CD14-positive monocyte (primary cell): ENCODE results near the gene TMPRSS12. TPM values are rescaled to one million over a fixed set of nuclear protein-coding genes. Genes with fewer than 3 reads are reported as not detected.
"Not testable (repeated sequence)": the region's sequence is repeated elsewhere in the genome, so short reads cannot be mapped to it uniquely, and the experiment has no call there.

Experiments
- DNase-seq, 3 donors: peaks; one replicate each; pipeline ENCODE4 v3.0.0-alpha.2; 2011 to 2022
- H2AFZ ChIP-seq: 2 replicates; pipeline ENCODE4 v1.6.0; 2012; ENCODE audit warnings: mild to moderate bottlenecking, low read depth, low read length, inconsistent platforms; ENCODE audit not compliant: insufficient read depth, poor library complexity, severe bottlenecking
- H3K27ac ChIP-seq, 2 donors: 1 replicate in 1 of 2; 2 replicates in 1 of 2; pipeline ENCODE4 v1.5.1; 2012 to 2013; ENCODE audit warnings: low read length in 2 of 2, control low read depth in 1 of 2, inconsistent platforms in 1 of 2, low read depth in 1 of 2, mild to moderate bottlenecking in 1 of 2
- H3K27me3 ChIP-seq, 2 donors: one replicate each; pipeline versions ENCODE4 v1.6.0 to v1.6.1; 2011 to 2013; ENCODE audit warnings: low read length in 2 of 2; ENCODE audit not compliant: control insufficient read depth in 2 of 2, insufficient read depth in 2 of 2
- H3K36me3 ChIP-seq, 2 donors: replicated peaks in 1 of 2; 1 replicate in 1 of 2; 2 replicates in 1 of 2; pipeline versions ENCODE4 v1.5.1 to v1.6.1; 2012 to 2013; ENCODE audit warnings: low read length in 2 of 2, control low read depth in 1 of 2, inconsistent platforms in 1 of 2, mild to moderate bottlenecking in 1 of 2; ENCODE audit not compliant: insufficient read depth in 2 of 2, control insufficient read depth in 1 of 2
- H3K4me1 ChIP-seq, 2 donors: 1 replicate in 1 of 2; 2 replicates in 1 of 2; pipeline versions ENCODE4 v1.5.1 to v1.6.1; 2012 to 2013; ENCODE audit warnings: low read length in 2 of 2, control low read depth in 1 of 2, inconsistent platforms in 1 of 2, mild to moderate bottlenecking in 1 of 2, moderate library complexity in 1 of 2; ENCODE audit not compliant: insufficient read depth in 2 of 2, control insufficient read depth in 1 of 2
- H3K4me2 ChIP-seq: replicated peaks from 2 replicates; pipeline ENCODE3; 2012; ENCODE audit warnings: low read length, moderate library complexity, mild to moderate bottlenecking; ENCODE audit not compliant: poor library complexity, severe bottlenecking; ENCODE audit errors: extremely low read depth
- H3K4me3 ChIP-seq, 3 experiments: fragments of 200-600 bp in 1 of 3; sonication (generic) in 1 of 3; replicated peaks in 1 of 3; 1 replicate in 2 of 3; 2 replicates in 1 of 3; pipeline ENCODE4 v1.5.1; 2011 to 2013; ENCODE audit warnings: low read length in 3 of 3, mild to moderate bottlenecking in 3 of 3, control low read depth in 2 of 3, low read depth in 2 of 3, inconsistent platforms in 1 of 3, moderate library complexity in 1 of 3
- H3K79me2 ChIP-seq: 2 replicates; pipeline ENCODE4 v1.6.0; 2012; ENCODE audit warnings: mild to moderate bottlenecking, control low read depth, inconsistent platforms, low read length, moderate library complexity; ENCODE audit not compliant: insufficient read depth
- H3K9ac ChIP-seq: 2 replicates; pipeline ENCODE4 v1.6.0; 2017; ENCODE audit warnings: low read length, mild to moderate bottlenecking; ENCODE audit not compliant: insufficient read depth, poor library complexity, severe bottlenecking
- H3K9me3 ChIP-seq, 2 donors: replicated peaks in 1 of 2; 1 replicate in 1 of 2; 2 replicates in 1 of 2; pipeline versions ENCODE4 v1.5.1 to v1.6.1; 2012 to 2013; ENCODE audit warnings: low read length in 2 of 2, control low read depth in 1 of 2; ENCODE audit not compliant: control insufficient read depth in 1 of 2, insufficient read depth in 1 of 2
- H4K20me1 ChIP-seq: 2 replicates; pipeline ENCODE4 v1.6.0; 2012; ENCODE audit warnings: mild to moderate bottlenecking, low read length, control low read depth, moderate library complexity; ENCODE audit not compliant: insufficient read depth
- H3K27ac Mint-ChIP-seq, 7 donors: one replicate each; pipeline ENCODE4 v1.8.0; 2020; ENCODE audit warnings: mild to moderate bottlenecking in 7 of 7, mixed read lengths in 7 of 7, moderate library complexity in 6 of 7, inconsistent platforms in 2 of 7
- H3K27me3 Mint-ChIP-seq, 3 donors: one replicate each; pipeline ENCODE4 v1.8.0; 2021 to 2022; ENCODE audit warnings: low read depth in 3 of 3, mild to moderate bottlenecking in 3 of 3, mixed read lengths in 3 of 3, moderate library complexity in 3 of 3, inconsistent platforms in 1 of 3
- H3K36me3 Mint-ChIP-seq, 2 donors: one replicate each; pipeline ENCODE4 v1.8.0; 2020; ENCODE audit warnings: mixed read lengths in 2 of 2, inconsistent platforms in 1 of 2, mild to moderate bottlenecking in 1 of 2
- H3K4me1 Mint-ChIP-seq: one replicate; pipeline ENCODE4 v1.8.0; 2020; ENCODE audit warnings: mild to moderate bottlenecking, mixed read lengths
- H3K4me3 Mint-ChIP-seq, 2 donors: one replicate each; pipeline ENCODE4 v1.8.0; 2020; ENCODE audit warnings: mild to moderate bottlenecking in 2 of 2, mixed read lengths in 2 of 2, moderate library complexity in 1 of 2
- H3K9me3 Mint-ChIP-seq, 7 donors: one replicate each; pipeline ENCODE4 v1.8.0; 2020 to 2022; ENCODE audit warnings: mixed read lengths in 7 of 7, mild to moderate bottlenecking in 6 of 7, moderate library complexity in 6 of 7, inconsistent platforms in 2 of 7
- WGBS: methylation state at CpG from one replicate; pipeline ENCODE4 v1.1.5; 2013; ENCODE audit warnings: missing lambda C conversion rate; ENCODE audit not compliant: insufficient coverage; 5-methylcytosine and 5-hydroxymethylcytosine counted together
- intact Hi-C, 2 donors: fragments of 100-400 bp; cut with micrococcal nuclease; formaldehyde crosslinking; loops; one replicate each; pipeline versions ENCODE4 v1.15.0 to v1.15.1; 2023
- polyA plus RNA-seq, 3 donors: library from polyadenylated mRNA; depleted of rRNA in 1 of 3; unstranded in 2 of 3; stranded (reverse) in 1 of 3; fragments of 300-500 nt in 2 of 3; fragments of >200 nt in 1 of 3; fragmentation: Illumina TruSeq in 2 of 3; gene quantifications; 1 replicate in 2 of 3; 2 replicates in 1 of 3; pipeline ENCODE4 v1.2.3, GENCODE V29; 2012 to 2021
- TF ChIP-seq, protein P1 (sequence below): fragments of 200-600 bp; IDR thresholded peaks from one replicate; pipeline ENCODE4 v1.8.0; 2022; ENCODE audit warnings: antibody characterized with exemption, mild to moderate bottlenecking

Gene TMPRSS12
- polyA plus RNA-seq, 3 donors: not detected

GRCh38 chr12:50928392-50928791, 85.7 kb downstream of the TMPRSS12 start:
- no peak for DNase-seq
- peaks cover 64% of the 10 kb centered on the region for H4K20me1 ChIP-seq
- Mint-ChIP-seq H3K9me3 (no peaks in the 10 kb centered on the region), H3K4me3 (peak overlapping the region; percentile 98 to 100), H3K27me3 (peaks cover 0 to 2% (median 0%) of the 10 kb centered on the region in 3 donors), H3K4me1 (peaks cover 68% of the 10 kb centered on the region), H3K27ac (peak overlapping the region in 4 of 7 donors; percentile 16 to 66 (median 36)), H3K36me3 (peaks cover 29 to 39% of the 10 kb centered on the region in 2 donors)
- peak overlapping the region; percentile 99 for H3K4me2 ChIP-seq
- H3K27me3 ChIP-seq: no peaks in the 10 kb centered on the region
- peaks cover 41 to 62% of the 10 kb centered on the region in 2 donors for H3K4me1 ChIP-seq
- intact Hi-C loops: loop anchor here in 1 of 2 donors (5.0 to 10.0 kb wide), 2 partner anchors 94 to 1224 kb away; partner anchors contain the start of gene FMNL3
- peaks cover 18 to 34% of the 10 kb centered on the region in 2 donors for H3K36me3 ChIP-seq
- no peaks in the 10 kb centered on the region for H3K9me3 ChIP-seq
- H3K27ac ChIP-seq: peak overlapping the region in 1 of 2 donors; percentile 83
- no peak overlapping the region for H2AFZ ChIP-seq
- H3K79me2 ChIP-seq: peaks cover 90% of the 10 kb centered on the region
- TF ChIP-seq, protein P1, sequence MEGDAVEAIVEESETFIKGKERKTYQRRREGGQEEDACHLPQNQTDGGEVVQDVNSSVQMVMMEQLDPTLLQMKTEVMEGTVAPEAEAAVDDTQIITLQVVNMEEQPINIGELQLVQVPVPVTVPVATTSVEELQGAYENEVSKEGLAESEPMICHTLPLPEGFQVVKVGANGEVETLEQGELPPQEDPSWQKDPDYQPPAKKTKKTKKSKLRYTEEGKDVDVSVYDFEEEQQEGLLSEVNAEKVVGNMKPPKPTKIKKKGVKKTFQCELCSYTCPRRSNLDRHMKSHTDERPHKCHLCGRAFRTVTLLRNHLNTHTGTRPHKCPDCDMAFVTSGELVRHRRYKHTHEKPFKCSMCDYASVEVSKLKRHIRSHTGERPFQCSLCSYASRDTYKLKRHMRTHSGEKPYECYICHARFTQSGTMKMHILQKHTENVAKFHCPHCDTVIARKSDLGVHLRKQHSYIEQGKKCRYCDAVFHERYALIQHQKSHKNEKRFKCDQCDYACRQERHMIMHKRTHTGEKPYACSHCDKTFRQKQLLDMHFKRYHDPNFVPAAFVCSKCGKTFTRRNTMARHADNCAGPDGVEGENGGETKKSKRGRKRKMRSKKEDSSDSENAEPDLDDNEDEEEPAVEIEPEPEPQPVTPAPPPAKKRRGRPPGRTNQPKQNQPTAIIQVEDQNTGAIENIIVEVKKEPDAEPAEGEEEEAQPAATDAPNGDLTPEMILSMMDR: no peak
- 5% methylated on average over 3 of the region's 3 CpGs for WGBS
- H3K9ac ChIP-seq: peak overlapping the region; percentile 44
- H3K4me3 ChIP-seq: peak overlapping the region; percentile 59 to 98 (median 87)

- H3K79me2 ChIP-seq: peaks cover 88% of the 10 kb centered on the region
- no peak overlapping the region for H3K4me3 ChIP-seq
- 92% methylated on average over 1 of the region's 3 CpGs for WGBS
- H3K27ac ChIP-seq: no peak overlapping the region
- H3K9me3 Mint-ChIP-seq: no peaks in the 10 kb centered on the region
- no peak overlapping the region for H2AFZ ChIP-seq
- H3K27me3 ChIP-seq: no peaks in the 10 kb centered on the region
- peaks cover 73% of the 10 kb centered on the region for H4K20me1 ChIP-seq
- H3K36me3 Mint-ChIP-seq: peaks cover 29 to 42% of the 10 kb centered on the region in 2 donors
- no peak overlapping the region for H3K4me2 ChIP-seq
- no peak overlapping the region for H3K4me3 Mint-ChIP-seq
- intact Hi-C loops: loop anchor here in 1 of 2 donors (5.0 to 10.0 kb wide), 2 partner anchors 92 to 1225 kb away; partner anchors contain the start of gene FMNL3
- H3K36me3 ChIP-seq: peaks cover 18 to 40% of the 10 kb centered on the region in 2 donors
- TF ChIP-seq, protein P1: no peak
- peaks cover 49 to 68% of the 10 kb centered on the region in 2 donors for H3K4me1 ChIP-seq
- DNase-seq: no peak
- H3K9ac ChIP-seq: no peak overlapping the region
- H3K27me3 Mint-ChIP-seq: peaks cover 0 to 2% (median 0%) of the 10 kb centered on the region in 3 donors
- H3K9me3 ChIP-seq: no peaks in the 10 kb centered on the region
- H3K4me1 Mint-ChIP-seq: peaks cover 74% of the 10 kb centered on the region
- H3K27ac Mint-ChIP-seq: peak overlapping the region in 1 of 7 donors; percentile 57
Measured at GRCh38 chr12:50929831-50930230, 87.1 kb downstream of the TMPRSS12 start.

DNA sequence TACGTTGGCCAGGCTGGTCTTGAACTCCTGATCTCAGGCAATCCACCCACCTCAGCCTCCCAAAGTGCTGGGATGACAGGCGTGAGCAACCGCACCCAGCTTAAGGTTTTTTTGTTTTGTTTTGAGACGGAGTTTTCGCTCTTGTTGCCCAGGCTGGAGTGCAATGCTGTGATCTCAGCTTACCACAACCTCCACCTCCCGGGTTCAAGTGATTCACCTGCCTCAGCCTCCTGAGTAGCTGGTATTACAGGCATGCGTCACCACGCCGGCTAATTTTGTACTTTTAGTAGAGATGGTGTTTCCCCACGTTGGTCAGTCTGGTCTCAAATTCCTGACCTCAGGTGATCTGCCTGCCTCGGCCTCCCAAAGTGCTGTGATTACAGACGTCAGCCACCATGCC, 87.8 kb downstream of the TMPRSS12 start:
- H3K27ac ChIP-seq, H3K27me3 Mint-ChIP-seq, H3K9me3 ChIP-seq, DNase-seq, H3K27me3 ChIP-seq, H2AFZ ChIP-seq, H3K9ac ChIP-seq, H3K4me3 ChIP-seq, H3K4me3 Mint-ChIP-seq, H3K9me3 Mint-ChIP-seq, H3K4me2 ChIP-seq, intact Hi-C loops: not testable (repeated sequence)
- H3K4me1 Mint-ChIP-seq: peaks cover 78% of the 10 kb centered on the region
- Histone ChIP-seq H4K20me1 (peaks cover 73% of the 10 kb centered on the region), H3K79me2 (peaks cover 81% of the 10 kb centered on the region), H3K4me1 (peaks cover 54 to 75% of the 10 kb centered on the region in 2 donors), H3K36me3 (peaks cover 18 to 40% of the 10 kb centered on the region in 2 donors)
- WGBS: 100% methylated on average over 3 of the region's 12 CpGs
- H3K27ac Mint-ChIP-seq: peak overlapping the region in 2 of 7 donors; percentile 51 to 55
- H3K36me3 Mint-ChIP-seq: peaks cover 29 to 42% of the 10 kb centered on the region in 2 donors
